ENCODE data around the gene SIGLEC10. TPM values are rescaled to one million over a fixed set of nuclear protein-coding genes. Genes with fewer than 3 reads are reported as not detected.
A peak's percentile ranks its signal among the peaks of the same experiment; 100 is the strongest.

SIGLEC10 gene
- total and polyA plus RNA-seq, 9 of the 15 experiments (the other 6 are each of a cell fraction or from before 2014, with no cell fraction given): 0.10 to 1.8 (median 0.82) TPM

DNA sequence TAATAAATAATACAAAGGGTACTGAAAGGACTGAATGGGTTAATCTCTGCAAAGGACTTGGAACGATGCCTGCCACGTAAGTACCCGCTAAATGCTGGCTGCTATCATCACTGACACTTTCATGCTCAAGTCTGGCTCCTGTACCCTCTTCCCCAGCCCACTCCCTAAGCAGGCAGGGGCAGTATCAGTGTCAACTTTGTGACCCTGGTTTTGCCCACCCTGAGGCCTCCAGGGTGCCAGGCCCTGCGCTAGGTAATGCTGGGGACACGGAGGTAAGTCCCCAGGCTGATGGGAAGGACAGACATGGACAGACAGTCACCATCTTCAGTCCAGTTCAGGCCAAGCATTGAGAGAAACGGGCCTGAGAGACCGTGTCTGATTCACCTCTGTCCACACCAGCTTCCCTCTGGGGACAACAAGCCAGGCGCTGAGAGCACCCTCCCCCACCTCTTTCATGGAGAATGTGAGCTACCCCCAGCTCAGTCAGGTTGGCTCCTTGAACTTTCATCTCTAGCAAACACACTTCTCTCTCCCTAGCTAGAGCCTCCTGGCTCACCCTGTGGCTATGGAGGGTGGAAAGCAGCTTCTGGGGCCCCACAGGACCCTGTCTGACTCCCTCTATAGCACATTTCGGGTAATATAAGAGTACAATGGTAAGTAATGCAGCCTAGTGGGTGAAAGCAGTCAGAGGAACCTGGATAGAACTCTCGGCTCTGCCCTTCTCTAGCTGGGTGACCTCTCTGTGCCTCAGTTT, 52.1 kb downstream of the SIGLEC10 start (continued):
- TF ChIP-seq, protein P1, sequence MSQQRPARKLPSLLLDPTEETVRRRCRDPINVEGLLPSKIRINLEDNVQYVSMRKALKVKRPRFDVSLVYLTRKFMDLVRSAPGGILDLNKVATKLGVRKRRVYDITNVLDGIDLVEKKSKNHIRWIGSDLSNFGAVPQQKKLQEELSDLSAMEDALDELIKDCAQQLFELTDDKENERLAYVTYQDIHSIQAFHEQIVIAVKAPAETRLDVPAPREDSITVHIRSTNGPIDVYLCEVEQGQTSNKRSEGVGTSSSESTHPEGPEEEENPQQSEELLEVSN (IDR thresholded peaks at IDR 0.05; ENCODE audit: borderline replicate concordance in 1 of 2, extremely low read depth in 1 of 2, insufficient read depth in 1 of 2, insufficient read length in 1 of 2, low read depth in 1 of 2, low read length in 1 of 2, poor library complexity in 1 of 2, severe bottlenecking in 1 of 2): no peak
- TF ChIP-seq KLF13 (tag; IDR thresholded peaks at IDR 0.05; ENCODE audit: borderline replicate concordance, low read depth) (0 out of 2 replicates have a peak, but pooled peaks have one; percentile 13), ZNF785 (CRISPR knock-in tag; IDR thresholded peaks at IDR 0.05) (no peak), NEUROD1 (IDR thresholded peaks at IDR 0.05; ENCODE audit: borderline replicate concordance, low read depth, low read length, partially characterized antibody) (peak; percentile 32), FUS (optimal IDR thresholded peaks at IDR 0.05; ENCODE audit: low read depth, low read length) (no peak), HMG20A (CRISPR knock-in tag; conservative IDR thresholded peaks at IDR 0.05) (no peak), POLR3A (IDR thresholded peaks at IDR 0.05; ENCODE audit: borderline replicate concordance, extremely low read depth, insufficient read depth, insufficient read length) (no peak), KAT8 (IDR thresholded peaks at IDR 0.05; ENCODE audit: low read depth) (no peak), SMARCA4 (IDR thresholded peaks at IDR 0.05) (no peak), FOXJ3 (CRISPR knock-in tag; IDR thresholded peaks at IDR 0.05) (no peak), C11orf30 (IDR thresholded peaks at IDR 0.05; ENCODE audit: low read depth) (no peak), SRSF1 (IDR thresholded peaks at IDR 0.05; ENCODE audit: low read depth, low read length) (no peak), ZNF253 (CRISPR knock-in tag; conservative IDR thresholded peaks at IDR 0.05) (no peak), ZBTB7A (IDR thresholded peaks at IDR 0.05; ENCODE audit: borderline replicate concordance, control insufficient read depth, low read depth, low read length) (no peak), NUFIP1 (IDR thresholded peaks at IDR 0.05; ENCODE audit: partially characterized antibody) (no peak)
- TF ChIP-seq, protein P2, sequence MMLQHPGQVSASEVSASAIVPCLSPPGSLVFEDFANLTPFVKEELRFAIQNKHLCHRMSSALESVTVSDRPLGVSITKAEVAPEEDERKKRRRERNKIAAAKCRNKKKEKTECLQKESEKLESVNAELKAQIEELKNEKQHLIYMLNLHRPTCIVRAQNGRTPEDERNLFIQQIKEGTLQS (IDR thresholded peaks at IDR 0.05): no peak
- TF ChIP-seq, protein P2 (CRISPR knock-in tag; conservative IDR thresholded peaks at IDR 0.05): no peak
- TF ChIP-seq, protein P3, sequence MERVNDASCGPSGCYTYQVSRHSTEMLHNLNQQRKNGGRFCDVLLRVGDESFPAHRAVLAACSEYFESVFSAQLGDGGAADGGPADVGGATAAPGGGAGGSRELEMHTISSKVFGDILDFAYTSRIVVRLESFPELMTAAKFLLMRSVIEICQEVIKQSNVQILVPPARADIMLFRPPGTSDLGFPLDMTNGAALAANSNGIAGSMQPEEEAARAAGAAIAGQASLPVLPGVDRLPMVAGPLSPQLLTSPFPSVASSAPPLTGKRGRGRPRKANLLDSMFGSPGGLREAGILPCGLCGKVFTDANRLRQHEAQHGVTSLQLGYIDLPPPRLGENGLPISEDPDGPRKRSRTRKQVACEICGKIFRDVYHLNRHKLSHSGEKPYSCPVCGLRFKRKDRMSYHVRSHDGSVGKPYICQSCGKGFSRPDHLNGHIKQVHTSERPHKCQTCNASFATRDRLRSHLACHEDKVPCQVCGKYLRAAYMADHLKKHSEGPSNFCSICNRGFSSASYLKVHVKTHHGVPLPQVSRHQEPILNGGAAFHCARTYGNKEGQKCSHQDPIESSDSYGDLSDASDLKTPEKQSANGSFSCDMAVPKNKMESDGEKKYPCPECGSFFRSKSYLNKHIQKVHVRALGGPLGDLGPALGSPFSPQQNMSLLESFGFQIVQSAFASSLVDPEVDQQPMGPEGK (CRISPR knock-in tag; IDR thresholded peaks at IDR 0.05; ENCODE audit: borderline replicate concordance): no peak
- TF ChIP-seq, protein P4, sequence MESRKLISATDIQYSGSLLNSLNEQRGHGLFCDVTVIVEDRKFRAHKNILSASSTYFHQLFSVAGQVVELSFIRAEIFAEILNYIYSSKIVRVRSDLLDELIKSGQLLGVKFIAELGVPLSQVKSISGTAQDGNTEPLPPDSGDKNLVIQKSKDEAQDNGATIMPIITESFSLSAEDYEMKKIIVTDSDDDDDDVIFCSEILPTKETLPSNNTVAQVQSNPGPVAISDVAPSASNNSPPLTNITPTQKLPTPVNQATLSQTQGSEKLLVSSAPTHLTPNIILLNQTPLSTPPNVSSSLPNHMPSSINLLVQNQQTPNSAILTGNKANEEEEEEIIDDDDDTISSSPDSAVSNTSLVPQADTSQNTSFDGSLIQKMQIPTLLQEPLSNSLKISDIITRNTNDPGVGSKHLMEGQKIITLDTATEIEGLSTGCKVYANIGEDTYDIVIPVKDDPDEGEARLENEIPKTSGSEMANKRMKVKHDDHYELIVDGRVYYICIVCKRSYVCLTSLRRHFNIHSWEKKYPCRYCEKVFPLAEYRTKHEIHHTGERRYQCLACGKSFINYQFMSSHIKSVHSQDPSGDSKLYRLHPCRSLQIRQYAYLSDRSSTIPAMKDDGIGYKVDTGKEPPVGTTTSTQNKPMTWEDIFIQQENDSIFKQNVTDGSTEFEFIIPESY (CRISPR knock-in tag; IDR thresholded peaks at IDR 0.05): no peak
- TF ChIP-seq, protein P5, sequence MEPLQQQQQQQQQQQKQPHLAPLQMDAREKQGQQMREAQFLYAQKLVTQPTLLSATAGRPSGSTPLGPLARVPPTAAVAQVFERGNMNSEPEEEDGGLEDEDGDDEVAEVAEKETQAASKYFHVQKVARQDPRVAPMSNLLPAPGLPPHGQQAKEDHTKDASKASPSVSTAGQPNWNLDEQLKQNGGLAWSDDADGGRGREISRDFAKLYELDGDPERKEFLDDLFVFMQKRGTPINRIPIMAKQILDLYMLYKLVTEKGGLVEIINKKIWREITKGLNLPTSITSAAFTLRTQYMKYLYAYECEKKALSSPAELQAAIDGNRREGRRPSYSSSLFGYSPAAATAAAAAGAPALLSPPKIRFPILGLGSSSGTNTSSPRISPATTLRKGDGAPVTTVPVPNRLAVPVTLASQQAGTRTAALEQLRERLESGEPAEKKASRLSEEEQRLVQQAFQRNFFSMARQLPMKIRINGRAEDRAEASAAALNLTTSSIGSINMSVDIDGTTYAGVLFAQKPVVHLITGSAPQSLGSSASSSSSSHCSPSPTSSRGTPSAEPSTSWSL (CRISPR knock-in tag; IDR thresholded peaks at IDR 0.05; ENCODE audit: borderline replicate concordance): no peak

Measured in K562 (cell line).